GM15510 (cell line): ENCODE data around the gene AHCTF1.

ENCODE experiments used
- POLR2A ChIP-seq: IDR thresholded peaks from 3 replicates; pipeline ENCODE4 v1.6.1; 2011; ENCODE audit warnings: borderline replicate concordance; ENCODE audit not compliant: insufficient read length; ENCODE audit errors: extremely low read depth

The AHCTF1 gene

GRCh38 chr1:246934765-246935164 is 3.0 kb upstream of the AHCTF1 start:
- no peak for TF ChIP-seq POLR2A

GRCh38 chr1:246933893-246934292 is 2.1 kb upstream of the AHCTF1 start:
- TF ChIP-seq POLR2A, result no peak

- no peak for TF ChIP-seq POLR2A
These were observed 585 bp upstream of the AHCTF1 start for GRCh38 chr1:246932366-246932700.

GRCh38 chr1:246930830-246931548 is 759 bp downstream of the AHCTF1 start:
- no peak for TF ChIP-seq POLR2A

GRCh38 chr1:246925997-246926626 is 5.6 kb downstream of the AHCTF1 start:
- no peak for TF ChIP-seq POLR2A

GRCh38 chr1:246923900-246924299 is 7.8 kb downstream of the AHCTF1 start:
- no peak for TF ChIP-seq POLR2A

GRCh38 chr1:246923482-246923881 is 8.3 kb downstream of the AHCTF1 start:
- TF ChIP-seq POLR2A, result no peak

- no peak for TF ChIP-seq POLR2A
These were observed 10.3 kb downstream of the AHCTF1 start for GRCh38 chr1:246921481-246921880.

GRCh38 chr1:246919902-246920301 is 11.8 kb downstream of the AHCTF1 start:
- TF ChIP-seq POLR2A, result no peak

- no peak for TF ChIP-seq POLR2A
These were observed 24.3 kb downstream of the AHCTF1 start for GRCh38 chr1:246907472-246907871.

- no peak for TF ChIP-seq POLR2A
These were observed 24.9 kb downstream of the AHCTF1 start for GRCh38 chr1:246906833-246907232.

GRCh38 chr1:246901874-246902273 is 29.9 kb downstream of the AHCTF1 start:
- TF ChIP-seq POLR2A, result no peak

GRCh38 chr1:246897302-246897701 is 34.4 kb downstream of the AHCTF1 start:
- no peak for TF ChIP-seq POLR2A

- TF ChIP-seq POLR2A, result no peak
These were observed 38.4 kb downstream of the AHCTF1 start for GRCh38 chr1:246893191-246893939.

- TF ChIP-seq POLR2A, result no peak
These were observed 40.6 kb downstream of the AHCTF1 start for GRCh38 chr1:246891105-246891504.

- TF ChIP-seq POLR2A, result no peak
These were observed 43.2 kb downstream of the AHCTF1 start for GRCh38 chr1:246888522-246888921.
